Tibial nerve (tissue), 4 donors: Measurements from ENCODE around the gene CDHR3.
"Not testable (repeated sequence)": the region's sequence is repeated elsewhere in the genome, so short reads cannot be mapped to it uniquely, and the experiment has no call there.

Source experiments
- CTCF ChIP-seq, 5 experiments: fragments of 200-600 bp in 3 of 5; fragments of 450-650 bp in 2 of 5; sonication (generic) in 3 of 5; IDR thresholded peaks; one replicate each; pipeline ENCODE4 v1.5.1; 2016 to 2019; ENCODE audit warnings: antibody characterized with exemption in 5 of 5, mild to moderate bottlenecking in 3 of 5, moderate library complexity in 2 of 5
- EP300 ChIP-seq, 2 donors: sonication (generic); formaldehyde crosslinking; IDR thresholded peaks; one replicate each; pipeline ENCODE4 v1.6.1; 2017; ENCODE audit warnings: antibody characterized with exemption in 2 of 2, mild to moderate bottlenecking in 1 of 2
- POLR2A ChIP-seq, 2 donors: fragments of 450-650 bp; IDR thresholded peaks; one replicate each; pipeline ENCODE4 v1.6.1; 2017; ENCODE audit warnings: antibody characterized with exemption in 2 of 2, mild to moderate bottlenecking in 2 of 2, moderate library complexity in 2 of 2

GRCh38 chr7:105984808-105985207, 21.7 kb downstream of the CDHR3 start:
- not testable (repeated sequence) for TF ChIP-seq CTCF, POLR2A, EP300 (IDR thresholded peaks at IDR 0.05)
